Nephron (organoid): ENCODE measurements around the gene CDKN1A.

ENCODE experiments used
- H3K27ac Mint-ChIP-seq, 3 experiments: 2 replicates each; pipeline ENCODE4 v1.8.0; 2020; ENCODE audit warnings: mixed read lengths in 3 of 3, mild to moderate bottlenecking in 2 of 3, moderate library complexity in 1 of 3
- H3K27me3 Mint-ChIP-seq: 2 replicates; pipeline ENCODE4 v1.8.0; 2021; ENCODE audit warnings: low read depth, mild to moderate bottlenecking, moderate library complexity, mixed read lengths
- H3K36me3 Mint-ChIP-seq: 2 replicates; pipeline ENCODE4 v1.8.0; 2020; ENCODE audit warnings: low read depth, mixed read lengths
- H3K4me1 Mint-ChIP-seq: 2 replicates; pipeline ENCODE4 v1.8.0; 2020; ENCODE audit warnings: mixed read lengths
- H3K4me3 Mint-ChIP-seq, 3 experiments: 2 replicates each; pipeline ENCODE4 v1.8.0; 2020; ENCODE audit warnings: mild to moderate bottlenecking in 3 of 3, mixed read lengths in 3 of 3, moderate library complexity in 2 of 3
- H3K9me3 Mint-ChIP-seq: 2 replicates; pipeline ENCODE4 v1.8.0; 2020; ENCODE audit warnings: mixed read lengths
- CTCF ChIP-seq, 3 experiments: fragments of 200-600 bp; sonication (generic); IDR thresholded peaks; one replicate each; pipeline ENCODE4 v1.5.0; 2021; ENCODE audit warnings: antibody characterized with exemption in 3 of 3; ENCODE audit not compliant: unreplicated experiment in 3 of 3

CDKN1A gene

DNA sequence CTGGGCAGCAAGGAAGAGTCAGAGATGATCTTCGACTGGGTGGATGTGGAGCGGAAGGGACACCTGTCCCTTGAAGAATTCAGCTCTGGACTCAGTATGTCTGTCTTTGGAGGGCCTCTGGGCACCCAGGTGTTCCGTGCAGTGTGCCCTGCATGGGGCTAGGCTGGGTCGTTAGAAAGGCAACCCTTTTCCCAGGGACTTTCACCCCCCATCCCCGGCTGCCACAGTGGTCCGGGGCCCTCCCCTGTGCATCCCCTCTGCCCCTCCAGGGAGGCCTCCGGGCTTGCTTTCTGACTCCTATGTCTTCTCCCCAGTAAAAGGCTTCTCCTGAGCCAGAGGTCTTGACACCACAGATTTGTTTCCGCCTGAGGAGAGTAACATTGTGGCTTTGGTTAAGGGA lies 35.3 kb downstream of the CDKN1A start:
- Mint-ChIP-seq H3K27me3 (peaks cover 8% of the 10 kb centered on the region), H3K27ac (no peak overlapping the region), H3K9me3 (no peaks in the 10 kb centered on the region), H3K36me3 (no peaks in the 10 kb centered on the region), H3K4me1 (no peaks in the 10 kb centered on the region), H3K4me3 (no peak overlapping the region)
- no peak for TF ChIP-seq CTCF (IDR thresholded peaks at IDR 0.05; ENCODE audit: unreplicated experiment in 3 of 3)

DNA sequence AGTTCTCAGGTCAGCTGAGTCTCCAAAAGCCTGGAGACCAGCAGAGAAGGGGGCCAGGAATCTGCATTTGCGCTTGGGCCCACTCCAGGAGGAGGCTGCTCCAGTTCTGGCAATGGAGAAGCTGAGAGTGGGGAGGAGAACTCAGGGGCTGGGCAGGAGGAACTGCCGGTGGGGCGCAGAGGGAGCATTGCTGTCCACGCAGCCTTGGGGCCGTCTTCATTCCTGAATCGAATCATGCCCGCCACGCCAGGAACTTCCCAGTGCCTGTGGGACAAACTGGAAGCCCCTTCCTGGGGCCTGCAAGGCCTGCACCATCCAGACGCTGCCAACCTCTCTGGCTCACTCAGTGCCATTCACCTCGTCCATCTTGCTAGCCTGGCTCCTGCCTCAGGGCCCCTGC lies 36.0 kb downstream of the CDKN1A start:
- Mint-ChIP-seq H3K9me3 (no peaks in the 10 kb centered on the region), H3K4me3 (no peak overlapping the region), H3K36me3 (no peaks in the 10 kb centered on the region), H3K4me1 (no peaks in the 10 kb centered on the region), H3K27me3 (peaks cover 12% of the 10 kb centered on the region), H3K27ac (no peak overlapping the region)
- TF ChIP-seq CTCF (IDR thresholded peaks at IDR 0.05; ENCODE audit: unreplicated experiment in 3 of 3), result no peak

- Mint-ChIP-seq H3K27ac (no peak overlapping the region), H3K36me3 (no peaks in the 10 kb centered on the region), H3K4me1 (peaks cover under 1% of the 10 kb centered on the region), H3K27me3 (peaks cover 12% of the 10 kb centered on the region), H3K4me3 (no peak overlapping the region), H3K9me3 (no peaks in the 10 kb centered on the region)
- no peak for TF ChIP-seq CTCF (IDR thresholded peaks at IDR 0.05; ENCODE audit: unreplicated experiment in 3 of 3)
These were observed 37.0 kb downstream of the CDKN1A start for GRCh38 chr6:36715469-36715868.

- Mint-ChIP-seq H3K4me1 (peaks cover 4% of the 10 kb centered on the region), H3K4me3 (no peak overlapping the region), H3K36me3 (no peaks in the 10 kb centered on the region), H3K9me3 (no peaks in the 10 kb centered on the region), H3K27me3 (peaks cover 15% of the 10 kb centered on the region), H3K27ac (no peak overlapping the region)
- no peak for TF ChIP-seq CTCF (IDR thresholded peaks at IDR 0.05; ENCODE audit: unreplicated experiment in 3 of 3)
These were observed 38.1 kb downstream of the CDKN1A start for GRCh38 chr6:36716476-36717093.

GRCh38 chr6:36717231-36717825 lies 38.8 kb downstream of the CDKN1A start:
- Mint-ChIP-seq H3K4me1 (peaks cover 4% of the 10 kb centered on the region), H3K27ac (no peak overlapping the region), H3K4me3 (no peak overlapping the region), H3K27me3 (peaks cover 14% of the 10 kb centered on the region), H3K36me3 (no peaks in the 10 kb centered on the region), H3K9me3 (no peaks in the 10 kb centered on the region)
- TF ChIP-seq CTCF (IDR thresholded peaks at IDR 0.05; ENCODE audit: unreplicated experiment in 3 of 3), result no peak
